ENCODE measurements around the gene INPP4B. TPM values are rescaled to one million over a fixed set of nuclear protein-coding genes. Genes with fewer than 3 reads are reported as not detected.
A peak's percentile ranks its signal among the peaks of the same experiment; 100 is the strongest.

INPP4B gene
- total and polyA plus RNA-seq, 2 experiments from 2014 or later, result 4.6 to 5.5 TPM

DNA sequence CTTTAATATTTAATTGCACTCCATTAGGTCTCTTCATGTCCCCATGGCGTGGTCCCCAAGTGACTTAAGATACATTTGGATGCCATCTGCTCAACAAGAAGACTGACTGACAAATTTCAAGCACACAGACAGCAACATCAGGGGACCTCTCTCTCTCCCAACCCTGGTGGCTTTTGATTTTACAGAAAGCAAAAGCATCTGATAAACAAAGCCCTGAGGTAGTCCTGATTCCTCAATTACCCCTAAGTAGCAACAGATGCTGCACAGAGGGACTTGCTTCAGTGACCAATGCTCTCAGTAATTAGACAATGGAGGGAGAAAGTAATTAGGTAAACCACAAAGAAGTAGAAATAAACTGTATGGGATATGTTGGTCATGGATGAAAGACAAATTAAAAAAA, 426.4 kb downstream of the INPP4B start:
- Histone ChIP-seq H3K4me1 (ENCODE audit: low read depth) (peaks cover 15% of the 10 kb centered on the region), H3K4me3 (no peak overlapping the region), H3K27ac (no peak overlapping the region), H3K36me3 (no peaks in the 10 kb centered on the region), H3K27me3 (no peaks in the 10 kb centered on the region), H3K9me3 (ENCODE audit: low read depth) (no peaks in the 10 kb centered on the region)
- TF ChIP-seq, protein P1, sequence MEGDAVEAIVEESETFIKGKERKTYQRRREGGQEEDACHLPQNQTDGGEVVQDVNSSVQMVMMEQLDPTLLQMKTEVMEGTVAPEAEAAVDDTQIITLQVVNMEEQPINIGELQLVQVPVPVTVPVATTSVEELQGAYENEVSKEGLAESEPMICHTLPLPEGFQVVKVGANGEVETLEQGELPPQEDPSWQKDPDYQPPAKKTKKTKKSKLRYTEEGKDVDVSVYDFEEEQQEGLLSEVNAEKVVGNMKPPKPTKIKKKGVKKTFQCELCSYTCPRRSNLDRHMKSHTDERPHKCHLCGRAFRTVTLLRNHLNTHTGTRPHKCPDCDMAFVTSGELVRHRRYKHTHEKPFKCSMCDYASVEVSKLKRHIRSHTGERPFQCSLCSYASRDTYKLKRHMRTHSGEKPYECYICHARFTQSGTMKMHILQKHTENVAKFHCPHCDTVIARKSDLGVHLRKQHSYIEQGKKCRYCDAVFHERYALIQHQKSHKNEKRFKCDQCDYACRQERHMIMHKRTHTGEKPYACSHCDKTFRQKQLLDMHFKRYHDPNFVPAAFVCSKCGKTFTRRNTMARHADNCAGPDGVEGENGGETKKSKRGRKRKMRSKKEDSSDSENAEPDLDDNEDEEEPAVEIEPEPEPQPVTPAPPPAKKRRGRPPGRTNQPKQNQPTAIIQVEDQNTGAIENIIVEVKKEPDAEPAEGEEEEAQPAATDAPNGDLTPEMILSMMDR (IDR thresholded peaks at IDR 0.05; ENCODE audit: low read depth, low read length), result no peak
- DNase-seq (ENCODE audit: low read depth in 1 of 2, low spot score in 1 of 2), result no peak

DNA sequence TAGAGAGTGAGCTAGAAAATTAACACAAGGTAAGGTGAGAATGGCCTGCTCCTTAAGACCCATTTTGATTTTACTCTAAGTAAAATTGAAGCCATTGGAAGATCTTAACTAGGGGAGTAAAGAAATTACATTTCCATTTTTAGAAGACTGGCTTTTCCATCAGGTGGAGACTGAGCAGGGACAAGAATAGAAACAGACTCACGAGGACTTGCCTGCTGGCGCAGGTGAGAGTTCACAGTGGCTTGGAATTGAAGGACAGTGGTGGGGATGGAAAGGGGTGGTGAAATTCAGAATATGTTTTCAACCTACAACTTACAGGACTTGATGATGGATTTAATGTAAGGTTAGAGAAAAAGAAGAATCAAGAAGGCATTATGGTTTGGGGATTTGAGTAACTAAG, 427.4 kb downstream of the INPP4B start:
- Histone ChIP-seq H3K27ac (no peak overlapping the region), H3K4me3 (no peak overlapping the region), H3K4me1 (ENCODE audit: low read depth) (peaks cover 15% of the 10 kb centered on the region), H3K36me3 (no peaks in the 10 kb centered on the region), H3K9me3 (ENCODE audit: low read depth) (no peaks in the 10 kb centered on the region), H3K27me3 (no peaks in the 10 kb centered on the region)
- no peak for DNase-seq (ENCODE audit: low read depth in 1 of 2, low spot score in 1 of 2)
- TF ChIP-seq, protein P1 (IDR thresholded peaks at IDR 0.05; ENCODE audit: low read depth, low read length), result no peak

DNA sequence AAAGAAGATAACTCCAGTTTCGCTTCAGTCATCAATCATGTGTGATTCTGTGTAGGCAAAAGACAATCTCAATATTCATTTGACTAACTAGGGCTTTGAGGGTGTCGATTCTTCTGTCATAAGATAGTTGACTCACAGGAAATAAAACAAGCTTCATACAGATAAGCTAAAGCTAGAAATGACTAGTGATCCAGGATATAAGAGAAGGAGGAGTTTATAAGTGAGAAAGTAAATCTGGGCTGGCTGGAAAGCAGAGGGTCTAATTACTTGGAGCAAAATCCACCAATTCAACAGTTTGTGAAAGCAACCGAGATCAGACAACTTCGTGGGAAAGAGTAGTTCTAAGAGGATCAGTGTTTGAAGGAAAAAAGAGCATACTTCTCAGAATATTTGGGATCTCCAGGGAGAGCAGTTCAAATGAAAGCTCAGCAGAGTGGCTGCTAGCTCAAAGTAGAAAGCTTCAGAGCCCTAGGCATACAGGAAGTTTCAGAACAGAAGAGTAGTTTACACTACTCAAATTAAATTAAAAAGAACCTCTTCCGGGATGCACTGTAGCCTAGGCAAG, 429.3 kb downstream of the INPP4B start:
- no peaks in the 10 kb centered on the region for H3K9me3 ChIP-seq (ENCODE audit: low read depth)
- no peak overlapping the region for H3K27ac ChIP-seq
- peak in 1 of 2 donors; percentile 53 for DNase-seq (ENCODE audit: low read depth in 1 of 2, low spot score in 1 of 2)
- H3K27me3 ChIP-seq, result no peaks in the 10 kb centered on the region
- H3K36me3 ChIP-seq, result no peaks in the 10 kb centered on the region
- TF ChIP-seq, protein P1 (IDR thresholded peaks at IDR 0.05; ENCODE audit: low read depth, low read length), result no peak
- no peak overlapping the region for H3K4me3 ChIP-seq
- H3K4me1 ChIP-seq (ENCODE audit: low read depth), result peaks cover 15% of the 10 kb centered on the region

DNA sequence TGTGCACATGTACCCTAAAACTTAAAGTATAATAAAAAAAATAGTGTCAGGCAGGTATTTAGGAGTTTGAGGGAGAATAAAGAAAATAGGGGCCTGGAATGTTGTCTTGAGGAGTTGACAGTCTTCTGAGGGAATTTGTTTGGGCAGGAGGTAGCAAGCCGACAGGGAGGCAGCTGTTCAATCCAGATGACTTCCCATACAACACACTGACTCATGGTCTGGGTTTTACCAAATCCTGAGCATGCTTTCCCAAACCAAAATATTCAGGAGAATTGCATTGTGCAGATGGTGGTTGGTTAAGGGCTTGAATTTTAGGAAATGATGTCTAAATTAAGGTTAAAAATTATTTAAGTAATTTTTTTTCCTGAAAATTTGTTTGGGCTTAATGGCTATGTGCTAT, 430.0 kb downstream of the INPP4B start:
- Histone ChIP-seq H3K27me3 (no peaks in the 10 kb centered on the region), H3K4me3 (no peak overlapping the region), H3K27ac (no peak overlapping the region), H3K36me3 (no peaks in the 10 kb centered on the region), H3K9me3 (ENCODE audit: low read depth) (no peaks in the 10 kb centered on the region), H3K4me1 (ENCODE audit: low read depth) (peaks cover 15% of the 10 kb centered on the region)
- peak in 1 of 2 donors; percentile 49 for DNase-seq (ENCODE audit: low read depth in 1 of 2, low spot score in 1 of 2)
- TF ChIP-seq, protein P1 (IDR thresholded peaks at IDR 0.05; ENCODE audit: low read depth, low read length), result no peak

DNA sequence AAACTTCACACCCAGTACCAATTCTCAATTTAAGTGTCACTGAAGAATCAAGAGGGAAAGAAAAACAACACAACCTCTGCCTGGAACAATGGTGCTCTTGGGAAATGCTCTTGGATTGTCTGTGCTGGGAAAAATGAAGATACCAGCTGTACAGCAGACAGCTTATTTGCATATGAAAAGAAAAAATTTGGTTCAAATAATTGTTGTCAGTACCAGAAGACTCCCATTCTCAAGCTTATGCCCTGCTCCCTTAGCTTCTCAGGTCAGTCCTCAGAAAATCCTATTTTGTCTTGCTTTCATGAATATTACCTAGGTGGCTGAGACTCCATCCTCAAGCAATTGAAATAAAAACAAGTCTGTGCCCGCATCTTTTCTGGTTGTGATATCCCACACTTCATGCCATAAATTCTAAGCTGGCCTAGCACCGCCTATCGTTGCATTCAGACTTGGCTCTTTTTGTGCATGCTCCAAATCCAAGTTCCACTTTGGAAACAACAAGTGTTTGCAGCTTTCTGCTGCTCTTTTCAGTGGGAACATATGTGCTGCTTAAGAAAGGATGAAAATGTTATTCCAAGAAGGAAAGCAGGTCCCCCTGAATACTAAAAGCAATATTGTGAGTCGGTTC, 431.6 kb downstream of the INPP4B start:
- Histone ChIP-seq H3K27me3 (no peaks in the 10 kb centered on the region), H3K27ac (no peak overlapping the region), H3K4me3 (no peak overlapping the region), H3K9me3 (ENCODE audit: low read depth) (no peaks in the 10 kb centered on the region), H3K4me1 (ENCODE audit: low read depth) (peaks cover 15% of the 10 kb centered on the region), H3K36me3 (no peaks in the 10 kb centered on the region)
- TF ChIP-seq, protein P1 (IDR thresholded peaks at IDR 0.05; ENCODE audit: low read depth, low read length), result no peak
- DNase-seq (ENCODE audit: low read depth in 1 of 2, low spot score in 1 of 2), result no peak
